Activated naive CD8-positive, alpha-beta T cell (primary cell): Measurements from ENCODE around the gene DUT.

Source experiments
- H3K27ac Mint-ChIP-seq: one replicate; pipeline ENCODE4 v1.8.0; 2021; ENCODE audit warnings: mixed read lengths
- H3K27me3 Mint-ChIP-seq: one replicate; pipeline ENCODE4 v1.8.0; 2021; ENCODE audit warnings: mixed read lengths
- H3K36me3 Mint-ChIP-seq: one replicate; pipeline ENCODE4 v1.8.0; 2021; ENCODE audit warnings: mixed read lengths
- H3K4me1 Mint-ChIP-seq: one replicate; pipeline ENCODE4 v1.8.0; 2021; ENCODE audit warnings: low read depth, mixed read lengths
- H3K4me3 Mint-ChIP-seq: one replicate; pipeline ENCODE4 v1.8.0; 2021; ENCODE audit warnings: mild to moderate bottlenecking, mixed read lengths
- H3K9me3 Mint-ChIP-seq: one replicate; pipeline ENCODE4 v1.8.0; 2021; ENCODE audit warnings: low read depth, mixed read lengths

DUT gene

GRCh38 chr15:48371961-48372360, 40.7 kb downstream of the DUT start:
- Mint-ChIP-seq H3K27ac (no peak overlapping the region), H3K36me3 (no peaks in the 10 kb centered on the region), H3K4me3 (no peak overlapping the region), H3K4me1 (no peaks in the 10 kb centered on the region), H3K9me3 (no peaks in the 10 kb centered on the region), H3K27me3 (peaks cover 11% of the 10 kb centered on the region)

DNA sequence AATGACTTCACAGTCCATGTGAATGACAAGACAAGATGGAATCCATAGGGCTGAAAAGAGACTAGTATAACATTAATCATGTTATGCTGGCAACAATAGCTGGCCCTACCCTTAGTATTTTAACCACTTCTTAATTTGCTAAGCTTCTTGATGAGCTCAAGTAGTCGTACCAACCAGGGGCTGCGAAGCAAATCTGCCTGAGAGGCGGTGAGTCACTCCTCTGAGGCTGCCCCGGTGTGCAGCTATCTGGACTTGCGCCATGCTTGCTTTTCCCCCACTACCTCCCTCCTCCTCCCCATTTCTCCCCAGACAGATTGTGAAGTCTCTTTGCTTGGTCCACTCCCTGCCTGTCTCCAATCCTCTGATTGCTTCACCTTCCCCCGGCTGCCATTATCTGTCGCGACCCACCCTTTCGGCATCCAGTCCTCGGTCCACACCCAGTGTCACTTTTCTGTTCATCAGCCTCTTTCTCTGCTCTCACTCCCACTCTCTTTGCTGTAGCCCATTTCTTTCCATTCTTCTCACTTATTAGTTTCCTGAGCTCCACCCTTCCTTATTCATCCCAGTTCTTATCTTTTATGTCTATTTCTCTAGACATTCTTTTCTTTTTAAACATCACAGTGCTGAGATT, 42.7 kb downstream of the DUT start:
- Mint-ChIP-seq H3K36me3 (no peaks in the 10 kb centered on the region), H3K27me3 (peaks cover 13% of the 10 kb centered on the region), H3K4me1 (no peaks in the 10 kb centered on the region), H3K9me3 (no peaks in the 10 kb centered on the region), H3K27ac (no peak overlapping the region), H3K4me3 (no peak overlapping the region)

DNA sequence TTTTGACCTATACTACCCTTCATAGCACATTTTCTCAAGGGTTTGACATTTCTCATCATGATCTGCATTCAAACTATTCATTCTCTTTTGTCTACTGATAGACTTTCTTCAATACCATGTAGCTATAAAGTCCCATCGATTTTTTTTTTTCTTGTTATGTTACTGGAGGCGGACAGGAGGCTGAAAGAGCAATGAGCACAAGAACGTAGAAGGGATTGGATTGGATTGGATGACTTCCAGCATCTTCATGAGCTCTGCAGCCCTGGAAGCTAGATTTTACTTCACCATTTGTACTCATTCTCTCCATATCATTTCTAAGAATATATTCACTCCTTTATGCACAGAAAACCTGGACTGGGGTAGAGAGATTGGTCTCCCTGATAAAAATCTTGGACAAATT, 43.2 kb downstream of the DUT start:
- H3K27me3 Mint-ChIP-seq = peaks cover 13% of the 10 kb centered on the region
- no peaks in the 10 kb centered on the region for H3K9me3 Mint-ChIP-seq
- H3K36me3 Mint-ChIP-seq = no peaks in the 10 kb centered on the region
- no peak overlapping the region for H3K27ac Mint-ChIP-seq
- H3K4me1 Mint-ChIP-seq = no peaks in the 10 kb centered on the region
- no peak overlapping the region for H3K4me3 Mint-ChIP-seq

DNA sequence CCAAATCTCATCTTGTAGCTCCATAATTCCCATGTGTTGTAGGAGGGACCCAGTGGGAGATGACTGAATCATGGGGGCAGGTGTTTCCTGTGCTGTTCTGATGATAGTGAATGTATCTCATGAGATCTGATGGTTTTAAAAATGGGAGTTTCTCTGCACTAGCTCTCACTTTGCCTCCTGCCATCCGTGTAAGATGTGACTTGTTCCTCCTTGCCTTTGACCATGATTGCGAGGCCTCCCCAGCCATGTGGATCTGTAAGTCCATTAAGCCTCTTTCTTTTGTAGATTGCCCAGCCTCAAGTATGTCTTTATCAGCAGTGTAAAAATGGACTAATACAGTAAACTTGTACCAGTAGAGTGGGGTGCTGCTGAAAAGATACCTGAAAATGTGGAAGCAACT, 44.5 kb downstream of the DUT start:
- Mint-ChIP-seq H3K27me3 (peaks cover 13% of the 10 kb centered on the region), H3K27ac (no peak overlapping the region), H3K4me1 (no peaks in the 10 kb centered on the region), H3K4me3 (no peak overlapping the region), H3K36me3 (no peaks in the 10 kb centered on the region), H3K9me3 (no peaks in the 10 kb centered on the region)

DNA sequence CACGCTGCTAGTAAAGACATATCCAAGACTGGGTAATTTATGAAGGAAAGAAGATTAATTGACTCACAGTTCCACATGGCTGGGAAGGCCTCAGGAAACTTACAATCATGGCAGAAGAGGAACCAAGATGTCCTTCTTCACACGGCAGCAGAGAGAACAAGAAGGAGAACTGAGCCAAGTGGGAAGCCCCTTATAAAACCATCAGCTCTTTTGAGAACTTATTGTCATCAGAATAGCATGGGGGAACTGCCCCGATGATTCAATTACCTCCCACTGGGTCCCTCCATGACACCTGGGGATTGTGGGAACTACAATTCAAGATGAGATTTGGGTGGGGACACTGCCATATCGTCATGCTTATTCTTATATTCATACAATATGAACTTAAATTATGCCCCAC, 49.0 kb downstream of the DUT start:
- Mint-ChIP-seq H3K27ac (no peak overlapping the region), H3K4me3 (no peak overlapping the region), H3K27me3 (peaks cover 6% of the 10 kb centered on the region), H3K9me3 (no peaks in the 10 kb centered on the region), H3K4me1 (no peaks in the 10 kb centered on the region), H3K36me3 (no peaks in the 10 kb centered on the region)

DNA sequence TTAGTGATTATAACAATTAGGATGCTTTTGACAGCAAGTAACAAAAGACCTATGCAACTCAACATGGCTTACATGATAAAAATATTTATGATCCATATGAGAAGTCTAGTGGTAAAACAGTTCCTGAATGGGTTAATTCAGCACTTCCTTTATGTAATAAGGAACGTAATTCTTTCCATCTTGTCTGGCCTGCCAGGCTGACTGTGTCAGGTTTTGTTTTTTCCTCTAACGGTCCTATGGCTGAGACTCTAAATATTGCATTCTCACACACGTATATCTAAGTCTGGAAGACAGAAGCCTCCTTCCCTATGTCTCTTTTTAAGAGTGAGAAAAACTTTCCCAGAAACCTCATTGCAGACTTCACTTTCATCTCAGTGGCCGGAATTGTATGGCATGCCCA, 50.6 kb downstream of the DUT start:
- Mint-ChIP-seq H3K36me3 (no peaks in the 10 kb centered on the region), H3K4me3 (no peak overlapping the region), H3K27me3 (peaks cover 3% of the 10 kb centered on the region), H3K4me1 (no peaks in the 10 kb centered on the region), H3K9me3 (no peaks in the 10 kb centered on the region), H3K27ac (no peak overlapping the region)

DNA sequence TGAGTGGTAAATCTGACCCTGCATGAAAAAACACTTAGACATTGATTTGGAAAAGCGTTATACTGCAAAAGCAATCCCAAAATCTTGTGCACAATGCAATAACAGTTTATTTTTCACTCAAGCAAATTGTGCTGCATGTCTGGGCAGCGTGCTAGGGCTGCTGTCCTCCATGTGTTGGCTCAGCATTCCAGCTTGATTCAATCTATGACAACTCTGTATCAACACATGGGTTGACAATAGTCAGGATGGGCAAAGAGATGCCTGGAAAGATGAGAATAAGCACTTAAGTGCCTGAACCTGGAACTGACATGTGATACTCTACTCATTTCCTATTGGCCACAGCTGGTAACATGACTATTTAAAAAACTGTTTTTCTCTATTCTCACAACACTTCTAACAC, 51.8 kb downstream of the DUT start:
- no peaks in the 10 kb centered on the region for H3K36me3 Mint-ChIP-seq
- H3K9me3 Mint-ChIP-seq = no peaks in the 10 kb centered on the region
- no peak overlapping the region for H3K4me3 Mint-ChIP-seq
- H3K27ac Mint-ChIP-seq = no peak overlapping the region
- no peaks in the 10 kb centered on the region for H3K27me3 Mint-ChIP-seq
- no peaks in the 10 kb centered on the region for H3K4me1 Mint-ChIP-seq

DNA sequence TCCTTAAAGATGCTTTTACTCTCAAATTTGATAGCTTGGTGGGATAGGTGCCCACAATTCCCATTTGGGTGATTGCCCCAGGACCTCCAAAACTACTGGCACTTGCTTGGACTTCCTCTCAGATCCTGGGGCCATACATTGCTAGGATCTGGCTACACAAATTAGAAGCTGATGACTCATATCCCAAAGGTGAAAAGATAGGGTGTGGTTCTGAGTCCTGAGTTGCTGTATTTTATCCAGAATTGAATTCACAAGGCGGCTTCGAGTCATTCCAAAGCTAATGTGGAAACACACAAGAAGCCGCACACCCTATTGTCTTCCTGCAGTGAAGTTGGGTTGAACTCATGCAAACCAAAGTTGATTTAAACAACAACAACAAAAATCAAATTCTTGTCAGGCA, 53.4 kb downstream of the DUT start:
- no peaks in the 10 kb centered on the region for H3K4me1 Mint-ChIP-seq
- no peak overlapping the region for H3K27ac Mint-ChIP-seq
- no peaks in the 10 kb centered on the region for H3K9me3 Mint-ChIP-seq
- H3K4me3 Mint-ChIP-seq = no peak overlapping the region
- peaks cover 1% of the 10 kb centered on the region for H3K27me3 Mint-ChIP-seq
- H3K36me3 Mint-ChIP-seq = no peaks in the 10 kb centered on the region

DNA sequence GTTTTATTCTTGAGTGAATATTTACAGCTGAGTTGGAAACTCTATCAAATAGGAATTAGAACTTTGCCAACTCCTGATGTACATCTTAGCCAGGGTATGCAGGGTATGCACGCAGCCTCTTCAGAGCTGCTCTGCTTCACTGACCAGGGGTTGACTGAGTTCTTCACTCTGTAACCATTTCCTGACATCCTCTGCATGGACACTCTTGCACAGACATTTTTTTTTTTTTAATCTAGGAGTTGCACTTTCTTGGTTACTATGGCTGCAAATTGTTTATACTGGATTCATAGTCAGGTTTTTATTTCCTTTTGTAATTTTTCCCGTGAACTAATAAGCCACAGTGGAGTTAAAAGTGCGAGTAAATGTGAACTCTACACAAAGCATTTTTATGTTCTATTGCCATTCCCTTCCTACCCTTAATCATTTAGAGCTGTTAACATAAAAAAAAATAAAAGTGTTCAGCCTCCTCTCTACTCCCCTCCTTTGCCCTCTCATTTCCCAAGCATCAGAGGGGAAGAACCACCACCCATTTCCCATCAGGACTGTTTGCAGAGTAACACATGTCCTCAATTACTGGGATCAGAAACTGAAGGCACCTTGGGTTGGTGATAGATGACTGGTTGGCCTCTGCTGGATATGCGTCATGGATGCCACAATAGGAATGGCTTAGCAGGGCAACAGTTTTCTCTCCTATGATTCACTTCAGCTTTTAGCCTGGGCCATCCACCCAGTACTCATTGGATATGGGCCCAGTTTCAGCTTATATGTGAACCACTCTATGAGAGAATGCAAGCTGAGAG, 54.0 kb downstream of the DUT start:
- Mint-ChIP-seq H3K9me3 (no peaks in the 10 kb centered on the region), H3K4me1 (no peaks in the 10 kb centered on the region), H3K27ac (no peak overlapping the region), H3K4me3 (no peak overlapping the region), H3K36me3 (no peaks in the 10 kb centered on the region), H3K27me3 (peaks cover 1% of the 10 kb centered on the region)

DNA sequence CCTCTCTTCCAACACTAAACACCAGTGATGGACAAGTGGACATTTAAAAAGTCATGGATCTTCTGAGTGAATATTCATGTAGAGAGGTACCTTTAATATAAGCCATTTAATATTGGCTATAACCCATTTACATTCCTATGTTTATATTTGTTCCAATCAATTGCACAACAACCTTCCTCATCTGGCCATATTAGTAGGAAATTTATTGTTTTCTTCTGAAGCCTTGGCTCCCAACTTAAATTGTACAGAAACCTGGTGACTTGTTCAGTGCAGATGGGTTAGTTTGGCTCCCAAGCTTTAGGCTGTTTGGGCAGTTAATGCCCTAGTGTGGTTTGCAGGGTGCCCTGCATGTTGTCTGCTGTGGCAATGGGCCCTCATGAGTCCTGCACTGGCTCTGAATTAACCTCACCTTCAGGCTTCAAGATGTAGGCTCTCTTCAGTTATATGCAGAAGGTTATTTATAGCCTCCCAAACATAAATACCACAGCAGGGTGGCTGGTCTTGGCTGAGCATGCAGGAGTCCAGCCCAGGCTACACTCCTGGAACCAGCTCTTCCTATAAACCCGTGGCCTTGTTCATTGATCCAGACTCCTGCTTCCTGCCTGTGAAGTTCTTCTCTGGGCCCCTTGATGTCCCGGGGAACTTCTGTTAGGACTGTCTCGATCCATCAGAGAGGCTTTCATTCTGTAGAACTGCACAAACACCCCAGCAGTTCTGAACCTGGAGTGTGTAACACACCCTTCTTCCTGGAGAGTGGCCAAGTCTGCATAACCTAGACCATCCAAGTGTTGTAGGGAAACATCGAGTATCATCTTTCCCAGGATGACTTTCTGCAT, 57.0 kb downstream of the DUT start:
- Mint-ChIP-seq H3K4me1 (no peaks in the 10 kb centered on the region), H3K27me3 (peaks cover 6% of the 10 kb centered on the region), H3K9me3 (no peaks in the 10 kb centered on the region), H3K36me3 (no peaks in the 10 kb centered on the region), H3K27ac (no peak overlapping the region), H3K4me3 (no peak overlapping the region)

GRCh38 chr15:48388910-48389309, 57.7 kb downstream of the DUT start:
- Mint-ChIP-seq H3K4me1 (no peaks in the 10 kb centered on the region), H3K4me3 (no peak overlapping the region), H3K27ac (no peak overlapping the region), H3K9me3 (no peaks in the 10 kb centered on the region), H3K27me3 (peaks cover 6% of the 10 kb centered on the region), H3K36me3 (no peaks in the 10 kb centered on the region)

GRCh38 chr15:48389691-48390143, 58.5 kb downstream of the DUT start:
- Mint-ChIP-seq H3K36me3 (no peaks in the 10 kb centered on the region), H3K9me3 (no peaks in the 10 kb centered on the region), H3K27me3 (peaks cover 6% of the 10 kb centered on the region), H3K4me1 (no peaks in the 10 kb centered on the region), H3K4me3 (no peak overlapping the region), H3K27ac (no peak overlapping the region)

DNA sequence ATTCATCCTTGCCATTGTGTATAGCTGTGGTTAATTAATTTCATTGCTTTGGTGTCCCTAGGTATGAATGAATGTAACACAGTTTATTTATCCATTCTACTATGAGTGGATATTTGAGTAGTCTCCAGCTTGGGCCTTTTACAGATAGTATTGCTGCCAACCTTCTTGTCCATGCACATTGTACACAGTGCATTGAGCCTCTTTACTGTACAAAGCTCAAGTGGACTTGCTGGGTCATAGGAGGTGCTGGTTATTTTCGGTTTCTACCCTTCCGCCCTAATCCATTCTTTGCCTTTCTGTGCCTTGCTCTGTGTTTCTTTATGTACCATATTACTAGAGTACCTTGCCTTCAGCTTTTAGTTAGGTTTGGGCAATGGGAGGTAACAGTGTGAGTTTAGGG, 60.7 kb downstream of the DUT start:
- Mint-ChIP-seq H3K4me3 (no peak overlapping the region), H3K36me3 (no peaks in the 10 kb centered on the region), H3K27ac (no peak overlapping the region), H3K9me3 (no peaks in the 10 kb centered on the region), H3K4me1 (no peaks in the 10 kb centered on the region), H3K27me3 (peaks cover 6% of the 10 kb centered on the region)

DNA sequence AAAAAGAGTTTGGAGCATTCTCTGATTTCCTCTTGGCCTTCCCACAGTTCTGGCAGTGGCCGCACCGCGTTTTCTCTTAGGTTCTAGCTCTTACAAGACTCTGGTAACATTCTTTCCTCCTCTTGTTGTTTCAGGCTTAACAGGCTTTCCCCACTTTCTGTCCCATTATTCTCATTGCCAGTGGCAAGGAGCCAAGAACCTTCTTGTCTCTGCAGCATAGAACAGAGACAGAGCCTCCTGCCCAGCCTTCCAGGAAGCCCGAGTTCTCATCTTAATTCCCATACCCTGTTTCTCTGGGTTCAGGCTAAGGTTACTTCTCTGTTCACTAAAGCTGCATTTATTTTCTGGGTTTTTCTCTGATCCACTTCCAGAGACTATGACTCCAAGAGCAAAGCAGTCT, 61.1 kb downstream of the DUT start:
- Mint-ChIP-seq H3K27ac (no peak overlapping the region), H3K27me3 (peaks cover 6% of the 10 kb centered on the region), H3K9me3 (no peaks in the 10 kb centered on the region), H3K4me3 (no peak overlapping the region), H3K4me1 (no peaks in the 10 kb centered on the region), H3K36me3 (no peaks in the 10 kb centered on the region)
